GM19467 (cell line): ENCODE data around the gene SLC30A3.

Experiments used
- ATAC-seq: cut with Tn5 transposase; IDR thresholded peaks from one replicate; pipeline ENCODE4 v1.9.1; 2021; ENCODE audit warnings: mild to moderate bottlenecking, moderate library complexity; ENCODE audit not compliant: unreplicated experiment

Gene SLC30A3

GRCh38 chr2:27261926-27262298 lies 935 bp downstream of the SLC30A3 start:
- no peak for ATAC-seq

- no peak for ATAC-seq
Observed at GRCh38 chr2:27261241-27261925, 1.5 kb downstream of the SLC30A3 start.

GRCh38 chr2:27258051-27258450 lies 4.8 kb downstream of the SLC30A3 start:
- no peak for ATAC-seq

- no peak for ATAC-seq
Observed at GRCh38 chr2:27256855-27257454, 5.9 kb downstream of the SLC30A3 start.

GRCh38 chr2:27255660-27256059 lies 7.2 kb downstream of the SLC30A3 start:
- no peak for ATAC-seq

GRCh38 chr2:27255187-27255586 lies 7.7 kb downstream of the SLC30A3 start:
- ATAC-seq: no peak

- ATAC-seq: no peak
Observed at GRCh38 chr2:27251766-27252165, 11.1 kb downstream of the SLC30A3 start.

- ATAC-seq: no peak
Observed at GRCh38 chr2:27250652-27251379, 12.0 kb downstream of the SLC30A3 start.

GRCh38 chr2:27249891-27250651 lies 12.8 kb downstream of the SLC30A3 start:
- no peak for ATAC-seq

- no peak for ATAC-seq
Observed at GRCh38 chr2:27249159-27249890, 13.5 kb downstream of the SLC30A3 start.

GRCh38 chr2:27247893-27248292 lies 15.0 kb downstream of the SLC30A3 start:
- ATAC-seq: no peak

GRCh38 chr2:27245626-27246025 lies 17.2 kb downstream of the SLC30A3 start:
- ATAC-seq: no peak

- no peak for ATAC-seq
Observed at GRCh38 chr2:27245116-27245515, 17.7 kb downstream of the SLC30A3 start.

GRCh38 chr2:27243391-27244130 lies 19.3 kb downstream of the SLC30A3 start:
- ATAC-seq: no peak

- ATAC-seq: no peak
Observed at GRCh38 chr2:27242614-27242951, 20.3 kb downstream of the SLC30A3 start.

GRCh38 chr2:27241761-27242613 lies 20.9 kb downstream of the SLC30A3 start:
- no peak for ATAC-seq

- ATAC-seq: no peak
Observed at GRCh38 chr2:27240406-27240805, 22.4 kb downstream of the SLC30A3 start.

- no peak for ATAC-seq
Observed at GRCh38 chr2:27238976-27239375, 23.9 kb downstream of the SLC30A3 start.

- ATAC-seq: no peak
Observed at GRCh38 chr2:27237341-27237945, 25.4 kb downstream of the SLC30A3 start.
